HG02798 (cell line): ENCODE data around the gene TOM1L2.
A peak's percentile ranks its signal among the peaks of the same experiment; 100 is the strongest.

Experiments used
- ATAC-seq: cut with Tn5 transposase; IDR thresholded peaks from one replicate; pipeline ENCODE4 v1.9.1; 2021; ENCODE audit warnings: mild to moderate bottlenecking; ENCODE audit not compliant: unreplicated experiment, poor library complexity

Gene TOM1L2

GRCh38 chr17:17839791-17840707 is 132.2 kb downstream of the TOM1L2 start:
- peak; percentile 71 for ATAC-seq

GRCh38 chr17:17837966-17838962 is 133.9 kb downstream of the TOM1L2 start:
- no peak for ATAC-seq

- no peak for ATAC-seq
Observed at GRCh38 chr17:17837380-17837821, 134.8 kb downstream of the TOM1L2 start.

GRCh38 chr17:17836818-17837379 is 135.3 kb downstream of the TOM1L2 start, which contains the start of gene SREBF1:
Gene SREBF1 (minus strand): TSS chr17:17836986. CDS start chr17:17836817, 169 bp downstream.
- ATAC-seq: peak; percentile 27

GRCh38 chr17:17836250-17836817 is 135.9 kb downstream of the TOM1L2 start:
- ATAC-seq: peak; percentile 75

GRCh38 chr17:17835415-17836249 is 136.6 kb downstream of the TOM1L2 start:
- no peak for ATAC-seq

GRCh38 chr17:17834974-17835373 is 137.2 kb downstream of the TOM1L2 start:
- no peak for ATAC-seq

GRCh38 chr17:17833658-17834357 is 138.4 kb downstream of the TOM1L2 start:
- ATAC-seq: no peak

- no peak for ATAC-seq
Observed at GRCh38 chr17:17832032-17832363, 140.2 kb downstream of the TOM1L2 start.

GRCh38 chr17:17831208-17832031 is 140.8 kb downstream of the TOM1L2 start:
- no peak for ATAC-seq

- ATAC-seq: no peak
Observed at GRCh38 chr17:17830740-17831207, 141.4 kb downstream of the TOM1L2 start.

- ATAC-seq: no peak
Observed at GRCh38 chr17:17830269-17830567, 142.0 kb downstream of the TOM1L2 start.

- no peak for ATAC-seq
Observed at GRCh38 chr17:17827826-17828621, 144.2 kb downstream of the TOM1L2 start.

GRCh38 chr17:17826942-17827785 is 145.0 kb downstream of the TOM1L2 start:
- no peak for ATAC-seq

GRCh38 chr17:17826342-17826713 is 145.9 kb downstream of the TOM1L2 start:
- ATAC-seq: no peak
